GM18951 (cell line): Measurements from ENCODE around the gene PANK1.

Source experiments
- POLR2A ChIP-seq: IDR thresholded peaks from 4 replicates; pipeline ENCODE4 v1.6.1; 2011; ENCODE audit warnings: mild to moderate bottlenecking; ENCODE audit not compliant: insufficient read length, insufficient read depth; ENCODE audit errors: extremely low read depth
- in situ Hi-C: fragments of 300-500 bp; cut with MboI; formaldehyde crosslinking; loops from one replicate; pipeline ENCODE4 v1.12.0; 2022; ENCODE audit warnings: low sequenced_read_pairs, mixed read lengths, inconsistent platforms; ENCODE audit not compliant: unreplicated experiment

PANK1 gene

DNA sequence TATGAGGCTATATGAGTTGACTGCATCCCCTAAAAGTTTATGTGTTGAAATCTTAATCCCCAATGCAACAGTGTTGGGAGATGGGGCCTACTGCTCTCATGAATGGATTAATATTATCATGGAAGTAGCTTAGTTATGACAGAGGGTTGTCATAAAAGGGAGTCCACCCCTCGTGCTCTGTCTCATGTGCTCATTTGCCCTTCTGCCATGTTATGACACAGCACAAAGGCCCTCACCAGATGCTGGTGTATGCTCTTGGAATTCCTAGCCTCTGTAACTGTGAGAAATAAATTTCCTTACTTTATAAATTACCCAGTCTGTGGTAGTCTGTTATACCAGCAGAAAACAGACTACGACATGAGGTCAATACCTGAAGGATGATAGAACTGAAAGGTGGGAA is 17.6 kb upstream of the PANK1 start:
- in situ Hi-C loops, result no loop called here
- no peak for TF ChIP-seq POLR2A

DNA sequence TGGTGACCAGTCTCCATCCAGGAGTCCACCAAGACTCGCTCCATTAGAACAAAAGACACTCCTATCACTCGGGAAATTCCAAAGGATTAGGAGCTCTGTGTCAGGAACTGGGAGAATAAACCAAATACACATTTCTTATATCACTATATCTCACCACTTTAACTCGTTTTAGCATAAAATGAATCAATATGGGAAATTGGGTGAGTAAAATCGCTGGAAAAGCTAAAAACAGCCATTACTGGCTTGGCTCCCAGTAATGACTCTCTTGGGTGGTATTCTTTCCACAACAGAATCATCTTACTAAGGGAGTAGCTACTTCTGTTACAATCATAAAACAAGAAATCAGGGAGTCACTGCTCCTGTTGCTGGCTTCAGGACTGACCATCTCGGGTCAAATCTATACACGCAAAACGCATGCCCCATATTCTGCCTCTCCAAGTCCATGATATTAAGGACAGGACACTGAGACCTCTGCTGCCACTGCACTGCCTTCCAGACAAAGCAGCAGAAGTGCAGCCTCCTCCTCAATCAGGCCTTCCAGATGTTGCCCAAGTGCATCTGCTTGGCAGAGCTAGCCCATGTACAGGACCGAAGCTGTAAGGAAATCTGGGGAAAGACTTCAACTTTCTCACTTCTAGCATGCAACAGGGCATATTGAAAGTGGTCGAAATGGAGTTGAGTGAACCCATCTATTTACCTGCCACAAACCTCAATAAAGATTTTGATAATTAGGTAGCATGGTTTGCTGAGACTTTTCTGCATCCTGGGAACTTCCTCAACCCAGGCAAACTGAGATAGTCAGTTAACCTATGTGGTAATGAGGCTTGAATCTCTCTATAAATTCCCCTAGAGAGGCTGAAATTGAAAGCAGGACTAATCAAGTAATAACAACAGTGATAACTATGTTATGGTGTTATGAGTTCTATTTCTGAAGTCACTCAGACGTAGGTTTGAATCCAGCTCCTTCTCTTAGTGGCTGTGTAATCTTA is 14.4 kb upstream of the PANK1 start:
- in situ Hi-C loops, result no loop called here
- TF ChIP-seq POLR2A, result no peak

DNA sequence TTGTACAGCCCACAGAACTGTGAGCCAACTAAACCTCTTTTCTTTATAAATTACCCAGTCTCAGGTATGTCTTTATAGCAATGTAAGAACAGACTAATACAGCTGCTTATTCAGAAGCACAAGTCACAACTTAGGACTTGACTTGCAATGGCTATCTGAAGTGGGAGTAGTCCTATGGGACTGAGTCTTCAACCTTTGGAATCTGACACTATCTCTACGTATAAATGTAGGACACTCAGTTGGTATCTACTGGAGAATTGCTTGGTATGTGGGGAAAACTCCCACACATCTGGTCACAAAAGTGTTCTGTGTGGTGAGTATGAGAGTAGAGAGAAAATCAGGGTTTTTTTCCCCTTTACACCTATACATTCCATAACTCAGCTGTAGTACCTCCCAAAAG is 12.3 kb upstream of the PANK1 start:
- no peak for TF ChIP-seq POLR2A
- in situ Hi-C loops, result no loop called here

DNA sequence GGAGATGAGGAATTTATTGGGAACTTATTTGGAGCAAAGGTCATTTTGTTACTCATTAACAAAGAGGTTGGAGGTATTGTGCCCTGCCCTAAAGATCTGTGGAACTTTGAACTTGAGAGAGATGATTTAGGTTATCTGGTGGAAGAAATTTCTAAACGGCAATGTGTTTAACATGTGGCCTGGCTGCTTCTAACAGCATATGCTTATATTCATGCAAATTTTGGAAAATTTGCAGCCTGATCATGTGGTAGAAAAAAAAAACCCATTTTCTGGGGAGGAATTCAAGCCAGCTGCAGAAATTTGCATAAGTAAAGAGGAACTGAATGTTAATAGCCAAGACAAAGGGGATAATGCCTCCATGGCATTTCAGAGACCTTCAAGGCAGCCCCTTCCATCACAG is 10.7 kb upstream of the PANK1 start:
- no peak for TF ChIP-seq POLR2A
- in situ Hi-C loops, result no loop called here

DNA sequence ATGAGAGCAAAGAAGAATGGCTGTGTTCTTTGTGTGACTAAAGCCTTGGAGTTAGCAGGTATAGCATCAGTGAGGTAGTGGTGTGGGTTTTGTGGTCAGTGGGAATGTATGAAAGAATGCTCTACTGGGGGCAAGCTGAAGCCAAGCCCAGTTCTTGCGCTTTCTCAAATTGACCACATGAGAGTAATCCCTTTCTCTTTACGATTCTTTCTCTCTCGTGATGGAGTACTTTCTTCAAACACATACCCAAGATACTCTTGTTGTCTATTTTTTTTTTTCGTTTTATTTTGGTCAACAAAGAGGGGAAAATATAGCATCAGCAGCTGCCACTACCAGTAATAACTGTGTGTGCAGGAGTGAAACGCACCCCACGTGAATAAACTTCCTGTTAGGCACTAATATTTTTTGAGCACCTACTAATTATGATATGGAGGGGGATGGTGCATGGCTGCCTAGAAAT is 8.4 kb upstream of the PANK1 start:
- TF ChIP-seq POLR2A, result no peak
- in situ Hi-C loops, result no loop called here

DNA sequence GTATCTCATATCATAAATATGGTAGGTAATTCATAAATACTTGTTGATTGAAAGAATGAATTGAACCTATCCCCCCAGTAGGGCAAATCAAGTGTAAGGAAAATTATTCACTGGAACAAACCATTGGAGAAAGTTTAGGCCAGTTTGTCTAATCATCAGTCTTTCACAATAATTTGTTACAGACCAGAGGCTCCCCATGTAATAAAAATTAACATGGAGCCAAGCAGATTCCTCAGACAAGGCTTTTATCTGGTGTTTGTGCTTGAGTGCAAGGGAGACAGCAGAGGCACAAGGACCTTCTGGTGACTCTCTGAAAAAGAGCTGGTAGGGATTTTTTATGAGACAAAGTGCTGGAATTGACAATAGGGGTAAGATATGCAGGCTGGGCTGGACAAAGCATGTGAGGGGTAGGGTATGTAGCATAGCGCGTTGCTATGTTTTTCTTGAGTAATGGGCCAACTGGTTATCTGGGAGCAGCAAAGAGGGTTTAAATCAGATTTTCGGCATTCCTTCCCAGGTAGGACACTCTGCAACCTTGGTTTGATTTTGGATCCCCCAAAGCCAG is 7.8 kb upstream of the PANK1 start:
- in situ Hi-C loops, result no loop called here
- TF ChIP-seq POLR2A, result no peak

DNA sequence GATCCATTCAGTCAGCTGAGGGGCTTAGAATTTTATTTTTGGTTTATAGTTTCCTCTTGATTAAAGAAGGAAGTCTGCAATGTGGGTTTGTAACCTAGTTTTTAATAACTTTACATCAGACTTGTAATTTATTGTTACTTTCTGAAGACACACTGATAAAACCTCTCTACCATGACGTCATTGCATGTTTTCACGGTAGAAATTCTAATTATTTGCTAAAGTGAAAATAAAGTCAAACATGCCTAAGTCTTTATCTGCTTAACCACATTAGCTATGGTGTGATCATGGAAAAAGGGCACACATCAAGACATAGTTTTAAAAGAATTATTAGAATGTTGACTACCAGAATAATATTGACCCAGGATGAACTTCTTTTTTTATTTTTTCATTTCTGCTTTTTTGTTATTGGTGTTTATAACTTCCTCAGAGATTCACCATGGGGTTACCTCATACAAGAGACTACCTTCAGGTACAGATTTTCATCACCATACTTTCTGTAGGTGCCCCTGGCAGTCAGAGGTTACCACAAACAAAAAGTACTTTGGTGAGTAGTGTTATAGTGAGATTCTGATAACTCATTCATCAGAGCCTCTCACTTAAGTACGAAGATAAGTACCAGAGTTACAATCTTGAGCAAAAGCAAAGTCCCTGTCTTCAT is 7.0 kb upstream of the PANK1 start:
- in situ Hi-C loops, result no loop called here

DNA sequence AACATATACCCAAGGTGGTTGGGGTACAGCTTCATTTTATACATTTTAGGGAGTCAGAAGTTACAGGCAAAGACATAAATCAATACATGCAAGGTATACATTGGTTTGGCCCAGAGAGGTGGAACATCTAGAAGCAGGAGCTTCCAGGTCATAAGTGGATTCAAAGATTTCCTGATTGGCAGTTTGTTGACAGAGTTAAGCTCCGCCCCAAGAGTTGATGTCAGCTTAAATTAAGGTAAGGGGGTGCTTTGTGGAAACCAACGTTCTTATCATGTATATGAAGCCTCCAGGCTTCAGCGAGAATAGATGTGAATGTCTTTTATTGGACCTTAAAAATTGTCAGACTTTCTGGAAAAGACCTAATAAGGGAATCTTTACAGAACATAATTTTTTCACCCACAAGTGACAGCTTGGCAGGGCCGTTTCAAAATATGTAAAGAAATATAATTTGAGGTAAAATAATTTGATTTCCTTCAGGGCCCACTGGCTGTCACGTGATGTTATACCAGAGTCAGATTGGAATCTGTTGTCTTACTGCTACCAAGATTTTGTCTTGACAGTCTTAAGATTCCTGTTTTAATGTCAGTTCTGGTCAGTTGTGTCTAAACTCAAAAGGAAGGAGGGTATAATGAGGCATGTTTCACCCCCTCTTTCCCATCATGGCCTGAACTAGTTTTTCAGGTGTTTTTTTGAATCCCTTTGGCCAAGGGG is 6.3 kb upstream of the PANK1 start:
- TF ChIP-seq POLR2A, result no peak
- in situ Hi-C loops, result no loop called here

More for the DNA sequence above, 7.0 kb upstream of the PANK1 start:
- no peak for TF ChIP-seq POLR2A

DNA sequence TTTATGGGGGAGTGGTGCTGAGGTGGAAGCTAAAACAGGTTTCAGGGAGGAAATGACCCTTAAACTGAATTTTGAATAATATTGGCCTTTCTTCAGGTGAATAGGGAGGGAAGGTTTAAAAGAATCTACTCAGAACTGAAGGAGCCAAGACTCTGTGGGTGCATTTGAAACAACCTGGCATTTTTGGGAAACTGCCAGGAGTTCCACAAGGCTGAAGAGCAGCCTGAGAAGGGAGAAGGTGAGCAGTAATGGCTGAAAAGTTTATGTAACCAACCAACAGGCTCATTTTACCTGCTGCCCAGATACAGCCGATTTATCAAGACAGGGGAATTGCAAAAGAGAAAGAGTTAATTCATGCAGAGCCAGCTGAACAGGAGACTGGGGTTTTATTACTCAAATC is 4.0 kb upstream of the PANK1 start:
- TF ChIP-seq POLR2A, result no peak
- in situ Hi-C loops, result no loop called here

DNA sequence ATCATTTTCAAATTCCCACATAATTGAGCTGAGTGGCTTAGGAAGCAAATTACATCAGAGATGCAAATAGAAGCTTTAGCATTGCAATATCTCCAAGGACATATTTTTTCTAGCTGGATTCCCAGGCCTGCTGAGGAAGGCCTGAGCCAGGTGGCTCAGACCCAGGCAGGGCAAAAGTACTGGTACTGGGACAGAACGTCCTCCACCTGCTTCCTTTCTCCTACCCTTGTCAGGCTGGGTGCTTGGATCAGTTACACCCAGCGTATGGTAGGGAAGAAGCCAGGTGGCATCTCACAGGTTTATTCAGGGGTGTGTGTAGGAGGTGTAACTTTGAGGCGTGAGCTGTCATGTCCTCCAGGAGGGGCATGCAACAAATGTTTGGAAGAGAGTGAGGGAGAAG is 3.0 kb upstream of the PANK1 start:
- in situ Hi-C loops, result no loop called here

DNA sequence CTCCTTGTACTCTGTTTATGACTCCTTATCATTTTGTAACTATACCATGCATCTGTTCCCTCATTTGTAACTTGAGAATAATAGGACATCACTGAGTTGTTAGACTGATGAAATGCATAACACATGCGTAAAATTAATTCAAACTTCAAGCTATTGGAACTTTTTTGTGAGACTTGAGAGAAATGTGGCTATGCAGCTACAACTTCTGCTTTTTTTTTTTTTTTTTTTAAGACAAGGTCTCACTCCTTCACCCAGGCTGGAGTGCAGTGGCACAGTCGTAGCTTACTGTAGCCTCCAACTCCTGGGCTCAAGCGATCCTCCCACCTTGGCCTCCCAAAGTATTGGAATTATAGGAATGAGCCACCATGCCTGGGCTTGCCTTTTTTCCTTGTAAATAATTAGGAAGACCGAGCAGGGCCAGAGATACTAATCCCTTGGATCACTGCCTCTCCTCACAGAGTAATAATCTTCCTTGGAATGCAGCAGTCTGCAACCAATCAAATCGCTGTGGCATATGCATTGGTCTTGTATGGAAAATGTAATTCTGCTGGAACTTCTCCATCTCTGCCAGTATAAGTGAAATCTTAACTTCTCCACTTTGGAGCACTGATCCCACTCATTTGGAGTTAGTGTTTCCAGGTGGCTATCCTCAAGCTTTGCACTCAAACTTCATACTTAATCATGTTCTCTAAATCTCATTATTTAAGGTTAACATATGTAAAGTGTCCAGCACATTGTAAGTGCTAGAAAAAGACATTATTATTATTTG is 2.0 kb upstream of the PANK1 start:
- in situ Hi-C loops, result no loop called here
- TF ChIP-seq POLR2A, result no peak

More for the DNA sequence above, 3.0 kb upstream of the PANK1 start:
- TF ChIP-seq POLR2A, result no peak

DNA sequence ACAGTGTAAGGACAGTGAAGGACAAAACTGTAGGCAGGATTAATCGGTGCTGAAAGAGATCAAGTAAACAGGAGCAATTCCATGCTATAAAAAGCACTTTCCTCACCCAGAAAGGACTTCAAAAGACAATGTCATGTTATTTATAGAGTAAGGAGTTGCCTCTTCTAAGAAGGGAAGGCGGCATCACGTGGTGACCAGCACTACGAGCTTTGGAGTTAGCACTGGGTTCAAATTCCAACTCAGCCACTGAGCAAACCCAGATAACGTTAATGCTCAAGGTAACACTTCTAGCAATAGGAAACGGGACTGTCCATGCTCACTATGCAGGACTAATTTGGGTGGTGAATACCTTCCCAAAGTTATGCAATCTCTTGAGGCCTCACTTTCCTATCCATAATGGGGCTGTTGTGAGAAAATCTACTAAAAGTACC is 715 bp upstream of the PANK1 start:
- in situ Hi-C loops, result no loop called here
- TF ChIP-seq POLR2A, result no peak
